DMS114 treated with DMSO at 0.1 percent for 48 hours (cell line): ENCODE measurements around the gene TJP1.
"Not testable (repeated sequence)": the region's sequence is repeated elsewhere in the genome, so short reads cannot be mapped to it uniquely, and the experiment has no call there.

Source experiments
- DNase-seq: peaks from one replicate; lab custom pipeline; 2025; ENCODE audit not compliant: unreplicated experiment; lab: John Stamatoyannopoulos, UW

The TJP1 gene

DNA sequence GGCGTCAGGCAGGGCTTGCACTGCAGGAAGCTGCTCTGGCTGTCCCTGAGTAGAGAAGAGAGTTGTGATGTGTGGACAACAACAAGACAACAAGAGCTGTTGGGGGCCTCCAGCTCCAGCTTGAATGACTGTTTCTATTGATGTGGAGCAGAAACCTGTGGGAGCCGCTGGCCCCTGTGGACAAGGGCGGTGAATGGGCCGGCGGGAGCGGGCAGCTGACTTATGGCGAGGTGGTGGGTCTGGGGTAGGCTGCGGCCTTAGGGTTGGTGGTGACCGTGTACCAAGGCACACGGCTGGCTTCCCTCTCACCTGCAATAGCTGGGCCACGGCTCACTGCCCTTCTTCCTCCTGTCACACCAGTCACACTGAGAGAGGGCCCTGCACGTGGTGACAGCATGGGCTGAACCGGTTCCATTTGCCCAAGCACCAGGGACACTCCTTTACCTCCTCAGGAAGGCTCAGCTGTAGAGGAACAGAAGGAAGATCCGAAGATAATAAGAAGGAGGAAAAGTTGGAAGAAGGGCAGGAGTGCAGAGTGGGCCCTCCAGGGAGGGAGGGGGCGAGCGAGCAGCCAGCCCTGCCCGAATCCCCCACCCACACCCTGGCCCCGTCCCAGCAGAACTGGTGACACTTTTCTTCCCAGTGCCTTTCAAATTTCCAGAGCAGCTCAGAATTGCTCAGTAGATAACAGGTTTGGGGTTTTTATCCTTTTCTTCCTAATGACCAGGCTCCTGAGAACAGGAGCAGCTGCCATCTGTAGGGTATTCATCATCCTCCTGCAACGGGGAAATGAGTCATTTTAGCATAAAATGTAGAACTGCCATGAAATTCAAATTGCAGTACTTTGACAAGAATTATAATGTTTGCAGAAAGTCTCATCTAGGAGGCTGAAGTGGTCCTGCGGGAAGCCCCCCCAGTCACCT is 136.9 kb downstream of the TJP1 start:
- no peak for DNase-seq

- DNase-seq, result no peak
Observed at GRCh38 chr15:29682781-29683180, 139.5 kb downstream of the TJP1 start.

GRCh38 chr15:29682361-29682760 is 139.9 kb downstream of the TJP1 start:
- DNase-seq, result no peak

GRCh38 chr15:29681946-29682345 is 140.3 kb downstream of the TJP1 start:
- no peak for DNase-seq

DNA sequence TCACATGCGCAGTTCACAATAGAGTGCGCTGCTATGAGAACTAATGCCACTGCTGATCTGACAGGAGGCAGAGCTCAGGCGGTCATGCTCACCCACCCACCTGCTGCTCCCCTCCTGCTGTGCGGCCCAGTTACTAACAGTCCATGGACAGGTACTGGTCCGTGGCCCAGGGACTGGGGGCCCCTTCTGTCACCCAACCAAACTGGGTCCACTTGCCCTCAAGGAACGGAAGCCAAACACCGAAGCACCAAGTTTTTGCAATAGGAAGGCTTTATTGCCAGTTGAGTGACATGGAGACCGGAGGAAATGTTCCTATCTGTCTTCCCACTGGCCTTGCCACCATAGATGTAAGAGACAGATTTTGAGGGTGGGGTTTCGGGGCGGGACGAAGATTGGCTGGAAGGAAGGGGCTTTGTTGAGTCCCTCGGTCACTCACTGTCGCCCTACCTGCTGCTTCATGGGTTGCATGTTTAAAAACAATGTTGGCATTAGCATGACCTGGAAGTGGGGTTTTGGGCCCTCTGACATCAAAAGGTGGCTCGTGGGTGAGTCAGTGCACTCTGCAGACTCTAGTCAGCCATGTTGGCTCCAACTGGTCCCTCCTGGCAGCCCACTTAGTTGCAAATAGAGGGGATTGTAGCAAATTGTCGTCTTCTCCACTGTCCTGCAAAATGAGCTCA is 141.0 kb downstream of the TJP1 start:
- no peak for DNase-seq

GRCh38 chr15:29680465-29681165 is 141.7 kb downstream of the TJP1 start:
- DNase-seq, result no peak

GRCh38 chr15:29678504-29679034 is 143.7 kb downstream of the TJP1 start:
- DNase-seq, result no peak

- DNase-seq, result no peak
Observed at GRCh38 chr15:29677871-29678461, 144.3 kb downstream of the TJP1 start.

DNA sequence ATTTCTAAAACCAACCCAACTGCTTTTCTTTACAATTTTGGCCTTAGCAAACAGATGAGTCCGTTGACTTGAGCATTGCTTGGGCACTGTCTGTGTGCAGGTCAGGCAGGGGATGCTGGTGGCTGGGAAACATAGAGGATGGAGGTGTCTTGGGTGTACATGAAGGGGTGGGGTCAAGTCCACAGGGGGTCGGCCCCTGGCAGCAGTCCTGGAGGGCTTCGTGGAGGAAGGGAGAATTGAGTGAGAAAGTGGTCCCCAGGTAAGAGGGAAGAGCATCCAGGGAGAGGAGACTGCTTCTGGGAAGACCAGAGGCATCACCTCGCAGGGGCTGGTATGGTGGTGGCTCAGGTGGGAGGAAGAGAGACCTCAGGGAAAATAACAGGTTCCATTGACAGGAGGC is 144.8 kb downstream of the TJP1 start:
- no peak for DNase-seq

- DNase-seq, result no peak
Observed at GRCh38 chr15:29676961-29677402, 145.3 kb downstream of the TJP1 start.

GRCh38 chr15:29676374-29676960 is 145.8 kb downstream of the TJP1 start:
- DNase-seq, result not testable (repeated sequence)

- no peak for DNase-seq
Observed at GRCh38 chr15:29675791-29676301, 146.4 kb downstream of the TJP1 start.

- peak; percentile 52 for DNase-seq
Observed at GRCh38 chr15:29674661-29675533, 147.4 kb downstream of the TJP1 start.

GRCh38 chr15:29672923-29673809 is 149.1 kb downstream of the TJP1 start:
- DNase-seq, result no peak

GRCh38 chr15:29672446-29672845 is 149.8 kb downstream of the TJP1 start:
- DNase-seq, result no peak

- DNase-seq, result not testable (repeated sequence)
Observed at GRCh38 chr15:29672046-29672445, 150.2 kb downstream of the TJP1 start.

DNA sequence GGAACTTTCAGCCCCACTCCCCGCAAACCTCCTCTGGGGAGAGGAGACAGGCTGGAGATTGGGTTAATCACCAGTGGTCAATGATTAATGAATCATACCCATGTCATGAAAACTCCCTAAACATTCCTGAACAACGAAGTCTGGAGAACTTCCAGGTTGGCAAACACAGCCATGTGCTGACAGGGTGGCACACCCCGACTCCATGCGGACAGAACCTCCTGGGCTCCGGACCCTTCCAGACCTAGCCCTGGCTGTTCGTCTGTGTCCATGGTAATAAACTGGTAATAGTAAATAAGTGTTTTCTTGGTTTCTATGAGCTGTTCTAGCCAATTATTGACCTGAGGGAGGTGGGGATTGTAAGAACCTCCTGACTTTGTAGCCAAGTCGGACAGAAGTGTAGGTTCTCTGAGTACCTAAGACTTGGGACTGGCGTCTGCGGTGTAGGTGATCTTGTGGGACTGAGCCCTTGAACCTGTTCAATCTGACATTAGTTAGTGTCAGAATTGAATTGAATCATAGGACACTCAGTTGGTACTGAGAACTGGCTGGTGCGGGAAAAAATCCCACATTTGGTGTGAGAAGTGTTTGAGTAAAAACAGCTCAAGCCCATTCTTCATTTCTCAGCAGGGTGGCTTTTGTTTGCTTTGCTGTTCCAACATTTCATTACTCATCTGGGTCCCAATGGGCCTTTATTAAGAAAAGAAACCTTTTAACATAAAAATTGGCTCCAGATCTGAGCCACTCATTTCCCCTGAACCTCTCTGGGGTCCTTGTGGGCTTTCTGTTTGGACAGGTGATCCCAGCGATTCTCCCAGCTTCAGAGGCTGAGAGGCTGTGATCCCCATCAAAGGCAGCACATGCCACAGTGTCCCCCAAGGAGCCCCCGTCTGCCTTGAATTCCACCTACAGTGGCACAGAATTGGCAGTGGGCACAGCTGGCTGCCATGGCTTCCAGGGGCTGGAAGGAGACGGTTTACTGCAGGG is 151.0 kb downstream of the TJP1 start:
- no peak for DNase-seq
